Epithelial cell of proximal tubule (primary cell): Measurements from ENCODE around the gene ZDHHC6. TPM values are rescaled to one million over a fixed set of nuclear protein-coding genes. Genes with fewer than 3 reads are reported as not detected.
"Not testable (repeated sequence)": the region's sequence is repeated elsewhere in the genome, so short reads cannot be mapped to it uniquely, and the experiment has no call there.

Experiments
- DNase-seq: peaks from one replicate; pipeline ENCODE4 v3.0.0-alpha.2; 2011; ENCODE audit warnings: low read depth
- H3K4me3 ChIP-seq: 2 replicates; pipeline ENCODE4 v1.5.1; 2011; ENCODE audit warnings: low read depth, mild to moderate bottlenecking, low read length
- total RNA-seq: library from RNA; depleted of rRNA; stranded (reverse); fragments of >200 nt; gene quantifications from 2 replicates; pipeline ENCODE4 v1.2.3, GENCODE V29; 2015
- TF ChIP-seq, protein P1 (sequence below): conservative IDR thresholded peaks from 2 replicates; pipeline ENCODE4 v1.5.1; 2012; ENCODE audit warnings: low read depth, mild to moderate bottlenecking, low read length

The ZDHHC6 gene
- total RNA-seq, 1 donor from 2014 or later = 17.5 TPM

DNA sequence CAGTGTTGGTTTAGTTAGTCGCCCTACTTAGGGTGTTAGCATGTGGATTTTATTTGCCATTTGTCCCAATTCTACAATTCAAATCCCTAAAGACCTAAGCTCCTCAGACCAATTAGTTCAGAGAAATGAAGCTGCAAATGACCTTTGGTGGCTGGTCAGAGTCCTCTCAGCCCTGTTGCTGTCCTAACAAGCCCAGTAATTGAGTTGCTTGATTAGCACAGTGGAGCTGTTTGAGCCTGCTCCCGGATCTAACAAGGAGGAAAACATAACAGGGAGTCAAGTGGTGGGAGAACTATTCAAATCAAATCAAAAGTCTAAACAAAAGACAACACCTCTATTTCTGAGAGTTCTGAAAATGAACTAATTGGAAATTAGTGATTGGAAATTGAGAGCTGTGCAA lies 22.1 kb downstream of the ZDHHC6 start:
- TF ChIP-seq, protein P1, sequence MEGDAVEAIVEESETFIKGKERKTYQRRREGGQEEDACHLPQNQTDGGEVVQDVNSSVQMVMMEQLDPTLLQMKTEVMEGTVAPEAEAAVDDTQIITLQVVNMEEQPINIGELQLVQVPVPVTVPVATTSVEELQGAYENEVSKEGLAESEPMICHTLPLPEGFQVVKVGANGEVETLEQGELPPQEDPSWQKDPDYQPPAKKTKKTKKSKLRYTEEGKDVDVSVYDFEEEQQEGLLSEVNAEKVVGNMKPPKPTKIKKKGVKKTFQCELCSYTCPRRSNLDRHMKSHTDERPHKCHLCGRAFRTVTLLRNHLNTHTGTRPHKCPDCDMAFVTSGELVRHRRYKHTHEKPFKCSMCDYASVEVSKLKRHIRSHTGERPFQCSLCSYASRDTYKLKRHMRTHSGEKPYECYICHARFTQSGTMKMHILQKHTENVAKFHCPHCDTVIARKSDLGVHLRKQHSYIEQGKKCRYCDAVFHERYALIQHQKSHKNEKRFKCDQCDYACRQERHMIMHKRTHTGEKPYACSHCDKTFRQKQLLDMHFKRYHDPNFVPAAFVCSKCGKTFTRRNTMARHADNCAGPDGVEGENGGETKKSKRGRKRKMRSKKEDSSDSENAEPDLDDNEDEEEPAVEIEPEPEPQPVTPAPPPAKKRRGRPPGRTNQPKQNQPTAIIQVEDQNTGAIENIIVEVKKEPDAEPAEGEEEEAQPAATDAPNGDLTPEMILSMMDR = no peak
- no peak overlapping the region for H3K4me3 ChIP-seq
- DNase-seq = no peak

DNA sequence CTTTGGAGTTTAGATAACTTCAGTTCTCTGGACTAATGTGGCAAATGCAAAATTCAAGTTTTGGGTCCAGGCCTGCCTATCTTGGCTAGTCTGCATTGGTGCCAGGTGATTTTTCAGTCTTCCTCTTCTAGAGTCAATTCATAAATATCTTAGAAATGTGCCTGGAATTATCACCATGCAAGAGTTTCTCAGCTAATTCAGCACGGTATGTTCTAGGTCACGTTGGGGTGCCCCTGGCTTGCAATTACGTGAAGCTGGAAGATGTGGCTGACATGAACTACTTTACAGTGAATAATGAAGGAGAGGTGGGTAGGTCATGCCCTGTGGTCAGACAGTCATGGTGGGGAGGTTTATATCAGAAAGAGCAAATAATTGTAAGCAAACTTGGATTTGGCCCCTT lies 25.0 kb downstream of the ZDHHC6 start:
- DNase-seq = no peak
- no peak overlapping the region for H3K4me3 ChIP-seq
- TF ChIP-seq, protein P1 = no peak

DNA sequence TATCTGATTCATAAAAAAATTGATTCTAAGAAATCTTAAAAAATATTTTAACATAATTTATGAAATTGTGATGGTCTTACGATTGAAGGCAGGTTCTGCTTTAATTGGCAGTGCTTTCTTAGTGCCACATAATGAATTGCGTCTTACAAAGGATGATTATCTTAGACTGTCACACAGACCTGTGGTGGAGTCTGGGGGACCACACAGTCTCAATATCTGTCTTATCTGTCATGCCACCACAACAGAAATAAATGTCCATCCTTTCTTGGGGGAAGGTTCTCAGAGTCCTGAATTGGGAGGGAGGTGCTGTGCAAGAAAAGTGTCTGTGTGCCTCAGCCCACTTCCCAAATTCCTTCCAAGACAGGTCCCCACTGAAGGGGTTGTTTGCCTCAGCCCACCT lies 34.0 kb downstream of the ZDHHC6 start:
- H3K4me3 ChIP-seq = no peak overlapping the region
- DNase-seq = no peak
- TF ChIP-seq, protein P1 = no peak

DNA sequence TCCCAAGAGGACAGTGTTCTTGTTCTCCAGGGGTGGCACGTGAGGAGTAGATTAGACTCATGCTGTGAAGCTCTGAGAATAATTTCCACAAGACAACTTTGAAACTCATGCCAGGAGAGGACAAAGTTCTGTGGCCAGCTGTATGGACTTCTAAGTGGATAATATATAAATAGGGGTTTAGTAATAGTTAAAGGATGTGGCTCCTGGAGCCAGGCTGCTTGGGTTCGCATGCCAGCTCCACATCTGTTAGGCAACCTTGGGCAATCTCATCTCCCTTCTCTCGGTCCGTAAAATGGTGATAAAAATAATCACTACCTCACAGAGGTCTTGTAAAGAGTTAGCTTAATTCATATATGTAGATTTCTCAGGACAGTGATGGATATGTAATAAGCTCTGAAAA lies 37.0 kb downstream of the ZDHHC6 start:
- TF ChIP-seq, protein P1 = no peak
- no peak for DNase-seq
- H3K4me3 ChIP-seq = no peak overlapping the region

DNA sequence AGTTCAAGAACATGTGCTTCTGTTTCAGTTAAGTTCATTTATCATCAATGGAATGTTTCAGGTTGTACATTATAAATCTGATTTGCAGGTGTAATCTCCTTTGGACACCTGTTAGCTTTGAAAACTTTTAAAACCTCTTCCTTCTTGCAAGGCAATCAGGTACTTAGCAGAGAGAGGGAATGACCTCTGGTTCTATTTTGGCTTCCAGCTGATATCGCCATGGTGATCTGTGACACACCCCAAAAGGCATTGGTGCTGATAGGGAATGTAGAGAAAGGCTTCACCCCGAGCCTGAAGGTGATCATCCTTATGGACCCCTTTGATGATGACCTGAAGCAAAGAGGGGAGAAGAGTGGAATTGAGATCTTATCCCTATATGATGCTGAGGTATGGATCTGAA lies 37.4 kb downstream of the ZDHHC6 start:
- DNase-seq = no peak
- TF ChIP-seq, protein P1 = no peak
- H3K4me3 ChIP-seq = no peak overlapping the region

DNA sequence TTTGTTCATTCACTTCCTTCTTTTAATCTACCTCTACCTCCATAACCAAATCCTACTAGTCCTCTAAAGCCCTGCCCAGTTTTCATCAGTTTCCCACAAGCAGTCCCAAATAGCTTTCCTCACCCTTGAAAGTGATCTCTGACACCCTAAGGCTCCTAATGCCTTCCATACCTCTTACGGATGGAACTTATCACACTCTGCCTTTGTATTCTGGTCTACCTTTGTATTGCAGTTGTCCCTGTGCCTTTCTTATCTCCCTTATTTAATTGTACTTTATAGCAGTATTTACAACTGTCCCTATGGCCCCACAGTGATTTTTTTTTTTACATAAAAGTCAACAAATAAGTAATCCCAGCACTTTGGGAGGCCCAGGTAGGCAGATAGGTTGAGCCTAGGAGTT lies 39.0 kb downstream of the ZDHHC6 start:
- TF ChIP-seq, protein P1 = no peak
- DNase-seq = no peak
- H3K4me3 ChIP-seq = no peak overlapping the region

DNA sequence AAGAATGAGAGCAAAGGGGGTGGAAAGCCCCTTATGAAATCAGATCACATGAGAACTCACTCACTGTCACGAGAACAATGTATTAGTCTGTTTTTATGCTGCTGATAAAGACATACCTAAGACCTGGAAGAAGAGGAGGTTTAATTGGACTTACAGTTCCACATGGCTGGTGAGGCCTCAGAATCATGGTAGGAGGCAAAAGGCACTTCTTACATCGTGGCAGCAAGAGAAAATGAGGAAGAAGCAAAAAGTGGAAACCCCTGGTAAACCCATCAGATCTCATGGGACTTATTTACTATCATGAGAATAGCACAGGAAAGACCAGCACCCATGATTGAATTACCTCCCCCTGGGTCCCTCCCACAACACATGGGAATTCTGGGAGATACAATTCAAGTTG lies 39.9 kb downstream of the ZDHHC6 start:
- not testable (repeated sequence) for H3K4me3 ChIP-seq, DNase-seq

DNA sequence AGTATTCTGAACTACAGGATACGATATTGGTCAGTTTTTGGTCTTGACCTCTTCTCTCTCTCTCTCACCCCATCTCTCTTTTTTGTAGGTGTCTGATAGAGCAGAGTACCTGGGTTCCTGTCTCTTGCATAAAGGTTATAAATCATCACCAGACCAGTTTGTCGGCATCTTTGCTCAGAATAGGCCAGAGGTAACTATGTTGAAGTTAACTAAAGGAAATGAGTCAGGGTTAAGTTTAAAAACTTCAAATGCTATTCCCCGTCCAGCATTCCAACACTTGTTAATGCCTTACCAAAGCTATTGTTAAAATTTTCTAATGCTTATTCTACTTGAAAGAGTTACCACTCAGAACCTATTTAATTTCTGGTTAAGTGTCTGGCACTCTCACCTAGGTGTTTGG lies 42.1 kb downstream of the ZDHHC6 start:
- TF ChIP-seq, protein P1 = no peak
- H3K4me3 ChIP-seq = no peak overlapping the region
- DNase-seq = no peak
